BE2C (cell line): Measurements from ENCODE around the gene OLFML1. TPM values are rescaled to one million over a fixed set of nuclear protein-coding genes. Genes with fewer than 3 reads are reported as not detected.

Source experiments
- DNase-seq: peaks from one replicate; pipeline ENCODE4 v3.0.0-alpha.2; 2020
- H3K27me3 ChIP-seq: fragments of 250-450 bp; sonication (Bioruptor Pico); 2 replicates; pipeline ENCODE4 v1.5.1; 2020; ENCODE audit warnings: mild to moderate bottlenecking
- H3K36me3 ChIP-seq: fragments of 250-450 bp; sonication (Bioruptor Pico); 2 replicates; pipeline ENCODE4 v1.5.1; 2020; ENCODE audit warnings: mild to moderate bottlenecking
- H3K4me1 ChIP-seq: fragments of 250-450 bp; sonication (Bioruptor Pico); 2 replicates; pipeline ENCODE4 v1.5.1; 2020
- H3K4me3 ChIP-seq: 2 replicates; pipeline ENCODE4 v1.5.1; 2011; ENCODE audit warnings: low read depth, low read length
- H3K9me3 ChIP-seq: fragments of 250-450 bp; sonication (Bioruptor Pico); 2 replicates; pipeline ENCODE4 v1.5.1; 2020
- polyA plus RNA-seq: library from polyadenylated mRNA; unstranded; fragments of >200 nt; gene quantifications from one replicate; pipeline ENCODE4 v1.2.1, GENCODE V29; 2012; ENCODE audit warnings: low read depth, missing spikeins; ENCODE audit not compliant: insufficient read length, insufficient read depth
- TF ChIP-seq, protein P1 (sequence below): IDR thresholded peaks from 2 replicates; pipeline ENCODE4 v1.5.1; 2012; ENCODE audit warnings: mild to moderate bottlenecking, low read depth, low read length

The OLFML1 gene
- 0.31 TPM for polyA plus RNA-seq

GRCh38 chr11:7485186-7486097, at the start of gene OLFML1:
Gene OLFML1, plus strand, starts transcription at chr11:7485506. Its CDS starts 370 bp downstream, at chr11:7485876.
- Histone ChIP-seq H3K4me1 (no peaks in the 10 kb centered on the region), H3K36me3 (no peaks in the 10 kb centered on the region), H3K9me3 (no peaks in the 10 kb centered on the region), H3K27me3 (no peaks in the 10 kb centered on the region), H3K4me3 (no peak within 1 kb of the TSS)
- TF ChIP-seq, protein P1, sequence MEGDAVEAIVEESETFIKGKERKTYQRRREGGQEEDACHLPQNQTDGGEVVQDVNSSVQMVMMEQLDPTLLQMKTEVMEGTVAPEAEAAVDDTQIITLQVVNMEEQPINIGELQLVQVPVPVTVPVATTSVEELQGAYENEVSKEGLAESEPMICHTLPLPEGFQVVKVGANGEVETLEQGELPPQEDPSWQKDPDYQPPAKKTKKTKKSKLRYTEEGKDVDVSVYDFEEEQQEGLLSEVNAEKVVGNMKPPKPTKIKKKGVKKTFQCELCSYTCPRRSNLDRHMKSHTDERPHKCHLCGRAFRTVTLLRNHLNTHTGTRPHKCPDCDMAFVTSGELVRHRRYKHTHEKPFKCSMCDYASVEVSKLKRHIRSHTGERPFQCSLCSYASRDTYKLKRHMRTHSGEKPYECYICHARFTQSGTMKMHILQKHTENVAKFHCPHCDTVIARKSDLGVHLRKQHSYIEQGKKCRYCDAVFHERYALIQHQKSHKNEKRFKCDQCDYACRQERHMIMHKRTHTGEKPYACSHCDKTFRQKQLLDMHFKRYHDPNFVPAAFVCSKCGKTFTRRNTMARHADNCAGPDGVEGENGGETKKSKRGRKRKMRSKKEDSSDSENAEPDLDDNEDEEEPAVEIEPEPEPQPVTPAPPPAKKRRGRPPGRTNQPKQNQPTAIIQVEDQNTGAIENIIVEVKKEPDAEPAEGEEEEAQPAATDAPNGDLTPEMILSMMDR = no peak
- no peak for DNase-seq

- H3K9me3 ChIP-seq = no peaks in the 10 kb centered on the region
- H3K27me3 ChIP-seq = no peaks in the 10 kb centered on the region
- DNase-seq = no peak
- no peak overlapping the region for H3K4me3 ChIP-seq
- TF ChIP-seq, protein P1 = no peak
- no peaks in the 10 kb centered on the region for H3K36me3 ChIP-seq
- no peaks in the 10 kb centered on the region for H3K4me1 ChIP-seq
These were observed 49.2 kb upstream of the OLFML1 start for GRCh38 chr11:7436146-7436545.

- H3K4me3 ChIP-seq = no peak overlapping the region
- TF ChIP-seq, protein P1 = no peak
- no peaks in the 10 kb centered on the region for H3K4me1 ChIP-seq
- no peaks in the 10 kb centered on the region for H3K27me3 ChIP-seq
- no peak for DNase-seq
- H3K36me3 ChIP-seq = no peaks in the 10 kb centered on the region
- no peaks in the 10 kb centered on the region for H3K9me3 ChIP-seq
These were observed 48.6 kb upstream of the OLFML1 start for GRCh38 chr11:7436657-7437056.

GRCh38 chr11:7437696-7438095, 47.6 kb upstream of the OLFML1 start:
- Histone ChIP-seq H3K36me3 (no peaks in the 10 kb centered on the region), H3K27me3 (no peaks in the 10 kb centered on the region), H3K4me1 (no peaks in the 10 kb centered on the region), H3K9me3 (no peaks in the 10 kb centered on the region), H3K4me3 (no peak overlapping the region)
- DNase-seq = no peak
- TF ChIP-seq, protein P1 = no peak

- TF ChIP-seq, protein P1 = no peak
- Histone ChIP-seq H3K27me3 (no peaks in the 10 kb centered on the region), H3K4me3 (no peak overlapping the region), H3K36me3 (no peaks in the 10 kb centered on the region), H3K4me1 (no peaks in the 10 kb centered on the region), H3K9me3 (no peaks in the 10 kb centered on the region)
- no peak for DNase-seq
These were observed 45.5 kb upstream of the OLFML1 start for GRCh38 chr11:7439746-7440320.
